K562 (cell line): Measurements from ENCODE around the gene STRN3. TPM values are rescaled to one million over a fixed set of nuclear protein-coding genes. Genes with fewer than 3 reads are reported as not detected.

Experiments
- ATAC-seq: fragments of 200-7000 bp; cut with Tn5 transposase; 3 replicates; pipeline ENCODE4 v1.9.1; 2020; ENCODE audit warnings: moderate library complexity
- BruUV-seq: library from RNA; stranded (reverse); fragments of 400-500 nt; replicated peaks from 2 replicates; lab custom pipeline; 2021; lab: Mats Ljungman, UMichigan
- CTCF ChIA-PET: fragments of 300-600 bp; formaldehyde crosslinking; extraction: SDS; loops from one replicate; lab custom pipeline; 2021; ENCODE audit warnings: low intra/inter-chr PET ratio; lab: Yijun Ruan, JAX
- POLR2A ChIA-PET: fragments of 300-600, 350-650 bp; sonication (Branson Sonifier 250); formaldehyde crosslinking; extraction: SDS; loops from one replicate; lab custom pipeline; 2021; ENCODE audit warnings: antibody characterized with exemption, inconsistent platforms; lab: Yijun Ruan, JAX
- DNase-seq, 4 experiments: peaks; one replicate each; pipeline versions ENCODE4 v3.0.0 to v3.0.0-alpha.2; 2011 to 2018; ENCODE audit warnings: low spot score in 3 of 4, mixed read lengths in 3 of 4; ENCODE audit errors: extremely low read depth in 1 of 4
- FAIRE-seq: peaks from 2 replicates; lab custom pipeline; 2011; peaks lifted over from hg19 to GRCh38; lab: Jason Lieb, UNC
- H2AFZ ChIP-seq: 2 replicates; pipeline ENCODE4 v1.6.0; 2011; ENCODE audit warnings: low read depth, low read length, control low read depth, inconsistent platforms
- H3K27ac ChIP-seq: fragments of 200-600 bp; 3 replicates; pipeline ENCODE4 v1.8.0; 2011; ENCODE audit warnings: low read depth, mild to moderate bottlenecking, control low read depth, inconsistent platforms, low read length, moderate library complexity, mixed read lengths; ENCODE audit errors: extremely low read depth
- H3K27me3 ChIP-seq, 2 experiments: fragments of 300-600 bp in 1 of 2; 2 replicates in 1 of 2; 3 replicates in 1 of 2; pipeline versions ENCODE4 v1.6.0 to v1.8.0; 2011; ENCODE audit warnings: inconsistent platforms in 2 of 2, low read length in 2 of 2, mild to moderate bottlenecking in 1 of 2, mixed read lengths in 1 of 2, moderate library complexity in 1 of 2; ENCODE audit not compliant: control insufficient read depth in 2 of 2, insufficient read depth in 2 of 2
- H3K36me3 ChIP-seq: fragments of 300-600 bp; 3 replicates; pipeline ENCODE4 v1.8.0; 2011; ENCODE audit warnings: mild to moderate bottlenecking, low read length, inconsistent platforms; ENCODE audit not compliant: control insufficient read depth, insufficient read depth
- H3K4me1 ChIP-seq, 2 experiments: fragments of 200-600 bp in 1 of 2; replicated peaks in 1 of 2; 2 replicates in 1 of 2; 3 replicates in 1 of 2; pipeline versions ENCODE4 v1.5.1 to v1.8.0; 2011; ENCODE audit warnings: inconsistent platforms in 2 of 2, low read length in 2 of 2, mild to moderate bottlenecking in 1 of 2, mixed read lengths in 1 of 2, moderate library complexity in 1 of 2; ENCODE audit not compliant: control insufficient read depth in 2 of 2, insufficient read depth in 2 of 2
- H3K4me2 ChIP-seq: 2 replicates; pipeline ENCODE4 v1.6.1; 2011; ENCODE audit warnings: low read length, control low read depth, inconsistent platforms, mixed read lengths; ENCODE audit not compliant: insufficient read depth
- H3K4me3 ChIP-seq: fragments of 200-600 bp; sonication (generic), shearing (Covaris generic); 2 replicates; pipeline ENCODE4 v1.5.1; 2016; ENCODE audit warnings: control low read depth, inconsistent platforms
- H3K79me2 ChIP-seq: fragments of 200-600 bp; 3 replicates; pipeline ENCODE4 v1.8.0; 2011; ENCODE audit warnings: low read length, inconsistent platforms; ENCODE audit not compliant: control insufficient read depth, insufficient read depth
- H3K9ac ChIP-seq, 2 experiments: 2 replicates each; pipeline versions ENCODE4 v1.6.0 to v1.6.1; 2011; ENCODE audit warnings: low read depth in 2 of 2, low read length in 2 of 2, control low read depth in 1 of 2, inconsistent platforms in 1 of 2, mild to moderate bottlenecking in 1 of 2, mixed read lengths in 1 of 2; ENCODE audit not compliant: insufficient read depth in 1 of 2
- H3K9me1 ChIP-seq: one replicate; pipeline ENCODE4 v1.6.0; 2011; ENCODE audit warnings: inconsistent platforms, mild to moderate bottlenecking, low read length, moderate library complexity; ENCODE audit not compliant: control insufficient read depth, insufficient read depth
- H3K9me3 ChIP-seq: replicated peaks from 2 replicates; pipeline ENCODE4 v1.5.1; 2011; ENCODE audit warnings: low read depth, low read length, inconsistent platforms; ENCODE audit not compliant: control insufficient read depth, insufficient read depth
- H4K20me1 ChIP-seq: replicated peaks from 2 replicates; pipeline ENCODE4 v1.6.1; 2011; ENCODE audit warnings: low read length, inconsistent platforms, mixed read lengths; ENCODE audit not compliant: control insufficient read depth, insufficient read depth
- ATF3 ChIP-seq, 2 experiments: fragments of 450-650 bp in 1 of 2; sonication (generic) in 1 of 2; formaldehyde crosslinking in 1 of 2; IDR thresholded peaks in 1 of 2; conservative IDR thresholded peaks in 1 of 2; 2 replicates each; pipeline versions ENCODE4 v1.6.1 to v1.8.1; 2016 to 2023; ENCODE audit warnings: mild to moderate bottlenecking in 2 of 2, moderate library complexity in 2 of 2, inconsistent platforms in 1 of 2, missing genetic modification reagents in 1 of 2
- MEIS2 ChIP-seq: fragments of 450-650 bp; IDR thresholded peaks from 2 replicates; pipeline ENCODE4 v1.6.1; 2014; ENCODE audit warnings: mild to moderate bottlenecking; ENCODE audit not compliant: partially characterized antibody
- NKRF ChIP-seq: fragments of 450-650 bp; IDR thresholded peaks from 2 replicates; pipeline ENCODE4 v1.6.1; 2016; ENCODE audit warnings: borderline replicate concordance
- SIN3B ChIP-seq: fragments of 450-650 bp; IDR thresholded peaks from 2 replicates; pipeline ENCODE4 v1.6.1; 2017; ENCODE audit warnings: low read depth, mild to moderate bottlenecking, moderate library complexity
- ZNF212 ChIP-seq: fragments of 450-650 bp; formaldehyde crosslinking; IDR thresholded peaks from 2 replicates; pipeline ENCODE4 v1.4.0; 2020; ENCODE audit warnings: mild to moderate bottlenecking
- ZNF407 ChIP-seq: fragments of 450-650 bp; IDR thresholded peaks from 2 replicates; pipeline ENCODE4 v1.6.1; 2016; ENCODE audit warnings: low read depth
- WGBS: fragments of 100-300 bp; shearing (Covaris generic); methylation state at CpG from one replicate; pipeline ENCODE4 v1.1.6; 2016; ENCODE audit warnings: low coverage, mixed read lengths; ENCODE audit not compliant: insufficient coverage; ENCODE audit errors: missing lambda C conversion rate; 5-methylcytosine and 5-hydroxymethylcytosine counted together
- in situ Hi-C: fragments of 300-500 bp; cut with MboI; formaldehyde crosslinking; loops from 4 replicates; pipeline ENCODE4 v1.15.0; 2018; ENCODE audit warnings: inconsistent platforms, mixed read lengths
- intact Hi-C: fragments of 100-400 bp; cut with micrococcal nuclease; formaldehyde crosslinking; loops from 2 replicates; pipeline ENCODE4 v1.14.2; 2022
- polyA plus RNA-seq, 8 experiments: library from polyadenylated mRNA; depleted of rRNA in 4 of 8; stranded (reverse) in 5 of 8; unstranded in 3 of 8; fragments of >200 nt; fragmentation: Nextera tagmentation in 2 of 8; fragmentation: Illumina TruSeq in 1 of 8; extraction: Ambion mirVana in 2 of 8; extraction: Trizol in 1 of 8; gene quantifications; 2 replicates each; pipeline versions ENCODE4 v1.2.1 to v1.2.3, GENCODE V29; 2011 to 2014; ENCODE audit warnings: inconsistent platforms in 1 of 8, missing spikeins in 1 of 8
- total RNA-seq, 7 experiments: library from RNA; depleted of rRNA in 6 of 7; stranded (reverse); fragments of >200 nt in 6 of 7; fragmentation: Illumina TruSeq in 2 of 7; extraction: Trizol in 2 of 7; gene quantifications; 2 replicates each; pipeline versions ENCODE4 v1.2.1 to v1.2.3, GENCODE V29; 2011 to 2021; ENCODE audit warnings: low replicate concordance in 1 of 7
- TF ChIP-seq, protein P1 (sequence below): fragments of 450-650 bp; formaldehyde crosslinking; conservative IDR thresholded peaks from 2 replicates; pipeline ENCODE4 v1.4.0; 2022; ENCODE audit warnings: mild to moderate bottlenecking, missing genetic modification characterization

Gene STRN3
- total and polyA plus RNA-seq, 9 of the 15 experiments (the other 6 are each of a cell fraction or from before 2014, with no cell fraction given), result 5.9 to 29.1 (median 16.0) TPM

DNA sequence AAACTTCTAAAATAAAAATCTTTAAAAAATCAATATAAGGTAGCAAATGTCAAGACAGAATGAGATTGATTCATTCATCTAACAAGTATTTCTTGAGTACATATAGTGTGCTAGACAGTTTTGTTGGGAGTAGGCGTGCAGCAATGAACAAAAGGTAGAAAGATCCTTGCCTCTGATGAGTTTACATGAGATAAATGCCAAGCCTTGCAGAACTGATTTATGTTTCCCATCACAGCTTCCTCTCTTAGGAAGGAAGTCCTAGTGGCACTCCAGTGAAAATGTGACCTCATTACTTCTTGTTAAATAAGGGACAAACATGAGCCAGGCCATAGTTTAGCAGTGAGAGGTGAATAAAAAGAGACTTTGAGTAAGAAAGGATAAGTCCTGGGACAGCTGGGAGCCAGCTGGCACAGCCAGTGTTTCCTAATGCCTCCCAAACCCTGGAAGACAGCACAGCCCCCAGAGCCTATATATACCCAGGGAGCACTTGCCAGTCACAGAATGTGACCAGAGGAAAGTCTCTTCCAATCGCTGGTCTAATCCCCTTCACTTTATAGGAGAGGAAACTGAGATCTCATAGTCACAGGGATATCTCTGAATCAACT lies 156.5 kb downstream of the STRN3 start:
- peaks cover 12 to 14% of the 10 kb centered on the region in 2 experiments; a peak in 4 of 5 replicates for H3K4me1 ChIP-seq
- FAIRE-seq, result no peak
- POLR2A ChIA-PET, result no interaction called here

More for the DNA sequence above, 156.5 kb downstream of the STRN3 start:
- Histone ChIP-seq H3K4me3 (no peak overlapping the region), H3K4me2 (no peak overlapping the region), H4K20me1 (no peaks in the 10 kb centered on the region), H2AFZ (peak overlapping the region; percentile 45; the same call in 1 of the 2 replicates), H3K27ac (no peak overlapping the region), H3K9me3 (no peaks in the 10 kb centered on the region), H3K9me1 (no peaks in the 10 kb centered on the region), H3K9ac (no peak overlapping the region), H3K36me3 (no peaks in the 10 kb centered on the region), H3K27me3 (no peaks in the 10 kb centered on the region), H3K79me2 (peaks cover 4% of the 10 kb centered on the region)
- DNase-seq (no peak), ATAC-seq (no peak)
- 38% methylated on average over 2 of the region's 2 CpGs for WGBS
- no peak for TF ChIP-seq NKRF
- TF ChIP-seq SIN3B, result no peak
- peak; percentile 59 for TF ChIP-seq MEIS2
- TF ChIP-seq, protein P1, sequence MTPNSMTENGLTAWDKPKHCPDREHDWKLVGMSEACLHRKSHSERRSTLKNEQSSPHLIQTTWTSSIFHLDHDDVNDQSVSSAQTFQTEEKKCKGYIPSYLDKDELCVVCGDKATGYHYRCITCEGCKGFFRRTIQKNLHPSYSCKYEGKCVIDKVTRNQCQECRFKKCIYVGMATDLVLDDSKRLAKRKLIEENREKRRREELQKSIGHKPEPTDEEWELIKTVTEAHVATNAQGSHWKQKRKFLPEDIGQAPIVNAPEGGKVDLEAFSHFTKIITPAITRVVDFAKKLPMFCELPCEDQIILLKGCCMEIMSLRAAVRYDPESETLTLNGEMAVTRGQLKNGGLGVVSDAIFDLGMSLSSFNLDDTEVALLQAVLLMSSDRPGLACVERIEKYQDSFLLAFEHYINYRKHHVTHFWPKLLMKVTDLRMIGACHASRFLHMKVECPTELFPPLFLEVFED (CRISPR knock-in tag), result no peak
- no peak for TF ChIP-seq ZNF407
- TF ChIP-seq ATF3 (IDR thresholded peaks at IDR 0.05), result no peak
- TF ChIP-seq ATF3 (CRISPR knock-in tag; conservative IDR thresholded peaks at IDR 0.05), result no peak
- TF ChIP-seq ZNF212 (CRISPR knock-in tag), result no peak
- no TSS peak for BruUV-seq
- in situ Hi-C loops (no loop called here), intact Hi-C loops (loop anchor here (5.0 kb wide), 1 partner anchor 107 kb away; no protein-coding TSS in a partner anchor)
- CTCF ChIA-PET, result no interaction called here
